PC-3 (cell line): ENCODE measurements around the gene ULK3.

Experiments used
- CTCF ChIP-seq: fragments of 300-600 bp; sonication (generic); conservative IDR thresholded peaks from 2 replicates; pipeline ENCODE4 v1.5.1; 2017; ENCODE audit warnings: antibody characterized with exemption, low read depth, mild to moderate bottlenecking, low read length
- EZH2 ChIP-seq: fragments of 300-600 bp; sonication (generic); IDR thresholded peaks from one replicate; pipeline ENCODE4 v1.6.1; 2017; ENCODE audit warnings: antibody characterized with exemption, mild to moderate bottlenecking, low read length; ENCODE audit not compliant: unreplicated experiment

- TF ChIP-seq CTCF = no peak
- TF ChIP-seq EZH2 = no peak
These were observed 23.1 kb upstream of the ULK3 start for GRCh38 chr15:74866090-74866489.
